GM19239 (cell line): ENCODE data around the gene SLC17A2.

Experiments
- DNase-seq: peaks from one replicate; pipeline ENCODE4 v3.0.0; 2011; ENCODE audit warnings: low spot score; ENCODE audit not compliant: insufficient read length
- FAIRE-seq: peaks from 2 replicates; lab custom pipeline; 2011; peaks lifted over from hg19 to GRCh38; lab: Jason Lieb, UNC

SLC17A2 gene, protein sequence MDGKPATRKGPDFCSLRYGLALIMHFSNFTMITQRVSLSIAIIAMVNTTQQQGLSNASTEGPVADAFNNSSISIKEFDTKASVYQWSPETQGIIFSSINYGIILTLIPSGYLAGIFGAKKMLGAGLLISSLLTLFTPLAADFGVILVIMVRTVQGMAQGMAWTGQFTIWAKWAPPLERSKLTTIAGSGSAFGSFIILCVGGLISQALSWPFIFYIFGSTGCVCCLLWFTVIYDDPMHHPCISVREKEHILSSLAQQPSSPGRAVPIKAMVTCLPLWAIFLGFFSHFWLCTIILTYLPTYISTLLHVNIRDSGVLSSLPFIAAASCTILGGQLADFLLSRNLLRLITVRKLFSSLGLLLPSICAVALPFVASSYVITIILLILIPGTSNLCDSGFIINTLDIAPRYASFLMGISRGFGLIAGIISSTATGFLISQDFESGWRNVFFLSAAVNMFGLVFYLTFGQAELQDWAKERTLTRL

DNA sequence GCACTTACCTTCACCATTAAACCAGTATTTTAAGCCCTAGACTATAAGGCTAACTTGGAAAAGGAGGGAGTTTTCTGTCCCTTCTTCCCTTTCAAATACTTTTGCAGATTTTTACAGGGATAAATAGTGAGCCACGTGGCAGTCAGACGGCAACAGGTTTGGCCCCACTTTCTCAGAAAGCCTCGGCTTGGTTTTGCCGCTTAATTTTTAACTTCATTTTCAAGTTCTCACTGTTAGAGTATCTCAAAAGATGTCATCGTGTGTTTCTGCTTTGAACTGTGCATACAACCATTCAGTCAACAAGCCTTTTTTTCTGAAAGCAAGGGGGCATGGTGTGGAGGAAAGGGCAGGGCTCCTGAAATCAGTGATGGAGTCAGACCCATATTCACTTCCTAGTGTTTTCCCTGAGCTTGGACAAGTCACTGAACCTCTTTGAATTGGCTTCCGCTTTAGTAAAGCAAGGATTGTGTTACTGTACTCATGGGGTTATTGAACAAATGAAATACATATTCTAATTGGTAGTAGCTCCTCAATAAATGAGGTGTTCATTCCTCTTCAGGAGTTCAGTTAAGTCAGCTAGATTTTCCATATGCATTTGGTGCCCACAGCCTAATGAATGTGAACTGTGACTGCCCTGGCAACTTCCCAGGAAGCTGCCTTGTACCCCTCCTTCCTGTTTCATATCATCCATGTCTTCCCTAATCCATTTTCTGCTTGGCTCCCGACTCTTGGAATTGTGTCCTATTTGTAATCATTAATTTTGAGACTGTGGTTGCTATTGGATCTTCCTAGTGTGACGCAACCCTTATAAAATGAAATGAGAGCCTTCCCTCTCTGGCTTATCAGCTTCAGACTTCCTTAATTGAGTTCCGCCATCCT lies at the start of gene SLC17A2:
Gene SLC17A2 (minus strand): TSS at position 160 of the 879 bp plus-strand sequence. CDS start 4,895 bp downstream, outside the sequence.
- FAIRE-seq: no peak
- no peak for DNase-seq

GRCh38 chr6:25975923-25976560 lies 45.6 kb upstream of the SLC17A2 start:
- DNase-seq: no peak
- FAIRE-seq: peak; percentile 55

GRCh38 chr6:25973923-25974555 lies 43.5 kb upstream of the SLC17A2 start:
- DNase-seq (no peak), FAIRE-seq (no peak)

DNA sequence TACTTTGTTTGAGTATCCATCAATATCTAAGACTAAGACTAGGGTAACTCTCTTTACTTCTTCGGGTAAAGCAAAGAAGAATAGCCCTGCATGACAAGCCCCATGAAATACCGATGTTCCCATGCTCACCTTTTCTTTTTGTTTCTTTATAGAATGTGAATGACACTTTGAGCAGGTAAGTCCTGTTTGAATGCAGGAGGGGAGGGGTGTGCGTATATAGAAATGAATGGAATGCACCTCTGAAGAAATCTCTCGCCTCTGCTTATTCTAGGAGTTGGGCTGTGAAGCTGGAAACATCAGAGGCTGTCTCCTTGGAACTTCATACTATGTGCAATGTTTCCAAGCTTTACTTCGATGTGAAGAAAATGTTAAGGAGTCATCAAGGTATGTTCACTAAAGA lies 42.4 kb upstream of the SLC17A2 start:
- DNase-seq: no peak
- FAIRE-seq: no peak

GRCh38 chr6:25972128-25972527 lies 41.6 kb upstream of the SLC17A2 start:
- FAIRE-seq: no peak

GRCh38 chr6:25971187-25971821 lies 40.8 kb upstream of the SLC17A2 start:
- FAIRE-seq: peak; percentile 79

More at GRCh38 chr6:25972128-25972527, 41.6 kb upstream of the SLC17A2 start:
- DNase-seq: no peak

DNA sequence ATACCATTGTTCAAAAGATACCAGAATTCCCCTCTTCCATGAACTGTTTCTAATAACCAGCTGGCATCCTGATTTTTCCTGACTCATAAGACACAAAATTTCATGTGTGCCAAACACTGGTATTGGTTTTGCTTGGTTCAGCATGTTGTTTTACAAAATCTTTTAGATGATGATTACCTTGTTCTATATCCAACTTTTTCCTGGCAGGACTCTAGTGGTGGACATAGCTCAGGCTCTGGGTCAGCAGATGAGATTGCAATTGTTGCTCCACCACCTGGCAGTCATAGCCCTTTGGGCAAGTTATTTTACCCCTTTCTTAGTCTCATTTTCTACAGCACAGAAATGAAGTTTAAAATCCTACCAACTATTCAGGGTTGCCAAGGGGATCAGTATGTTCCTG lies 38.3 kb upstream of the SLC17A2 start:
- DNase-seq (no peak), FAIRE-seq (no peak)

More at GRCh38 chr6:25971187-25971821, 40.8 kb upstream of the SLC17A2 start:
- DNase-seq: no peak

DNA sequence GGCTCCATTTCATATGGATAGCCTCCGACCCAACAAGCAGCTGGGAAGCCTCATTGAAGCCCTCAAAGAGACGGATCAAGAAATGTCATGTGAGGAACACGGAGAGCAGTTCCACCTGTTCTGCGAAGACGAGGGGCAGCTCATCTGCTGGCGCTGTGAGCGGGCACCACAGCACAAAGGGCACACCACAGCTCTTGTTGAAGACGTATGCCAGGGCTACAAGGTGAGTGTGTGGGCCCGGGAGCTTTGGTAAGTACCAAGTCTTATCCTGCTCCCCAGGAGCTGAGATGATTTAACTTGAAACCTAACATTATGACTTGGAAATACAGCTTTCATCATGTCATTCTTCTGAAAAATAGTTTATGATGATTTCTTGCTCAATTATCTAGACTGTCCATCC lies 36.2 kb upstream of the SLC17A2 start:
- DNase-seq (no peak), FAIRE-seq (no peak)

- FAIRE-seq: no peak
Measured at GRCh38 chr6:25965058-25965457, 34.6 kb upstream of the SLC17A2 start.

DNA sequence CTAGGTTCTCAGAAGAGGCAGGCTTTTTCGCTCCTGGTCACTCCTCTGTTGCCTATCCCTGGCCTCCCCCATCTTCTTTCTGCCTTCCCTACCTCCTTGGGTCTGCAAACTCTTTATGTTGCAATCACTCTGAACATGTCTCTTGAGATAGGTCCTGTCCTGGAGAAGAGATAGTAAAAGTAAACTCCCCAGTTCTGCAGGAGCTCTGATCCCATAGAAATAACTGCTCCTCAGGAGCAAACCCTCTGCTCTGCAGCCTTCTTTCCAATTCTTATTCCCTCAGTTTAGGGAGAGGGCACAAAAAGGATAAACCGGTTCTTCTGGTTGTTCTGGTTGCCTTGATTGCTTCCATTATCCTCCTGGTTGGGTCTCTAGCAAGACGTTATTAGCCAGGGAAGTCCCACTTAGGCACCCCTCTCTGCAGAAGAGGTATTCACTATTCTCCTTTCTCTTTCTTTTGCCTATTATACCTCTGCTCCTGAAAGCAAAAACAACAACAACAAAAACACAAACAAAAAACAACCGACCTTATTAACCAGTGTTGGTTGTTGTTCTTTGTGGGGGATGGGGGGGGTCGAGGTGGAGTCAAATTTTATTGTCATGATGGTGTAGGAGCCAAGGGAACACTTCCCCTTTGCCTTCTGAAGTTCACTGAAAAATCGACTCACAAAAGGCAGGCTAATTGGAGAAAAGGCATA lies 33.1 kb upstream of the SLC17A2 start:
- DNase-seq (no peak), FAIRE-seq (peak; percentile 64)

More at GRCh38 chr6:25965058-25965457, 34.6 kb upstream of the SLC17A2 start:
- DNase-seq: no peak

- DNase-seq (peak; percentile 47), FAIRE-seq (peak; percentile 93)
Measured at GRCh38 chr6:25962149-25963127, 31.9 kb upstream of the SLC17A2 start, which contains the start of gene TRIM38. TRIM38 (plus strand) TSS chr6:25962802; CDS start chr6:25966523, 3,721 bp downstream.

- FAIRE-seq (peak; percentile 45), DNase-seq (no peak)
Measured at GRCh38 chr6:25961619-25962148, 31.2 kb upstream of the SLC17A2 start.

DNA sequence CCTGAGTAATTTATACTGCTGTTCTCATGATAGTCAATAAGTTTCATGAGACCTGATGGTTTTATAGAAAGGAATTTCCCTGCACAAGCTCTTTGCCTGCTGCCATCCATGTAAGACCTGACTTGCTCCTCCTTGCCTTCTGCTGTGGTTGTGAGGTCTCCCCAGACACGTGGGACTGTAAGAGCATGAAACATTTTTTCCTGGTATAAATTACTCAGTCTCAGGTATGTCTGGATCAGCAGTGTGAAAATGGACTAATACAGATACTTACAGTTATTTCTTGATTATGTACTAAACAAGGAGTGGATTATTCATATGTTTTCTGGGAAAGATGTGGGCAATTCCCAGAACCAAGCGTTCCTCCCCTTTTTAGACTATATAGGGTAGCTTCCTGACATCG lies 30.2 kb upstream of the SLC17A2 start:
- DNase-seq (no peak), FAIRE-seq (no peak)

DNA sequence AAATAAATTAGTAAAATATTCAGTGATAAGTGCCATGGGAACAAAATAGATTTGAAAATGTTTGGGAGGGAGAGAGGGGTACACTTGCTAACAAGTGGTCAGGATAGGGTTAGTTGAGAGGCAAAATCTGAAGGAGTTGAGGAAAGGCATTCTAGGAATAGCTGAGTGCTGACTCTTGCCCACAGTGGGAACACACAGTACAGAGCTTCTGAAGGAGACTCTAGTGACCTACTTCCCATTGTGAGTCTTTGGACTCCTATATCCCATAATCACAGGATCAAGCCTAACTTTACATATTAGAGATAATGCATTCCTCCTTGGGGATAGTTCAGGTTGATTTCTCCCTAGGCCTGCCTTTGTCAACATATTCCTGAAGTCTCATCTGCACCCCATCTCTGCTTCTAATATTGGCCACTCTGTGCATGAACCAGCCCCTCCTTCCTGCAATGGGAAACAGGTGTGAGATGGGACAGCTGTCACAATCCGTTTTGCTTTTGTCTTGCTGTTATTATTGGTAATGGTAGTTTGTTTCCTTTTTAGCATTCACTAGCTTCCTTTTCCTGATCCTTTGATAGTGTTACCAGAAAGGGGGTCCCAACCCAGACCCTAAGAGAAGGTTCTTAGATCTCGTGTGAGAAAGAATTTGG lies 29.5 kb upstream of the SLC17A2 start:
- no peak for DNase-seq

GRCh38 chr6:25958700-25959162 lies 28.2 kb upstream of the SLC17A2 start:
- FAIRE-seq: no peak
- no peak for DNase-seq

More for the DNA sequence above, 29.5 kb upstream of the SLC17A2 start:
- no peak for FAIRE-seq

GRCh38 chr6:25956226-25956625 lies 25.7 kb upstream of the SLC17A2 start:
- no peak for FAIRE-seq
- DNase-seq: no peak

- DNase-seq (no peak), FAIRE-seq (no peak)
Measured at GRCh38 chr6:25954756-25955155, 24.3 kb upstream of the SLC17A2 start.
